WTC11 (cell line): ENCODE measurements around the gene UGT1A1. TPM values are rescaled to one million over a fixed set of nuclear protein-coding genes. Genes with fewer than 3 reads are reported as not detected.
"Not testable (repeated sequence)": the region's sequence is repeated elsewhere in the genome, so short reads cannot be mapped to it uniquely, and the experiment has no call there.

Experiments used
- ATAC-seq: fragments of 200-7000 bp; cut with Tn5 transposase; 2 replicates; pipeline ENCODE4 v1.10.0; 2021; ENCODE audit warnings: mild to moderate bottlenecking, moderate library complexity
- CTCF ChIA-PET: fragments of 300-600 bp; sonication (Branson Sonifier 250); formaldehyde crosslinking; loops from one replicate; lab custom pipeline; 2021; ENCODE audit warnings: antibody characterized with exemption; lab: Charles Lee
- POLR2A ChIA-PET: fragments of 350-600 bp; sonication (Branson Sonifier 250); formaldehyde crosslinking; loops from one replicate; lab custom pipeline; 2021; ENCODE audit warnings: antibody characterized with exemption; lab: Charles Lee
- DNase-seq: peaks from one replicate; pipeline ENCODE4 v3.0.0; 2021; ENCODE audit warnings: low spot score
- H3K27ac Mint-ChIP-seq: 2 replicates; pipeline ENCODE4 v1.8.0; 2021; ENCODE audit warnings: mixed read lengths
- H3K27me3 Mint-ChIP-seq: 2 replicates; pipeline ENCODE4 v1.8.0; 2021; ENCODE audit warnings: low read depth, mild to moderate bottlenecking, moderate library complexity, mixed read lengths
- H3K36me3 Mint-ChIP-seq: 2 replicates; pipeline ENCODE4 v1.8.0; 2021; ENCODE audit warnings: mixed read lengths
- H3K4me1 Mint-ChIP-seq: 2 replicates; pipeline ENCODE4 v1.8.0; 2022; ENCODE audit warnings: mixed read lengths
- H3K4me3 Mint-ChIP-seq: 2 replicates; pipeline ENCODE4 v1.8.0; 2021; ENCODE audit warnings: mild to moderate bottlenecking, moderate library complexity, mixed read lengths
- H3K9me3 Mint-ChIP-seq: 2 replicates; pipeline ENCODE4 v1.8.0; 2021; ENCODE audit warnings: mixed read lengths
- CBFB ChIP-seq: sonication (generic); formaldehyde crosslinking; IDR thresholded peaks from 2 replicates; pipeline ENCODE4 v1.8.1; 2022; ENCODE audit warnings: mild to moderate bottlenecking, low read depth, missing genetic modification reagents
- CREB1 ChIP-seq: sonication (generic); formaldehyde crosslinking; IDR thresholded peaks from 2 replicates; pipeline ENCODE4 v1.8.0; 2023; ENCODE audit warnings: mild to moderate bottlenecking, missing genetic modification reagents
- ESRRA ChIP-seq: sonication (generic); formaldehyde crosslinking; IDR thresholded peaks from 2 replicates; pipeline ENCODE4 v1.8.1; 2022; ENCODE audit warnings: mild to moderate bottlenecking, missing genetic modification reagents, borderline replicate concordance
- FOXP1 ChIP-seq: sonication (generic); formaldehyde crosslinking; IDR thresholded peaks from 2 replicates; pipeline ENCODE4 v1.8.0; 2022; ENCODE audit warnings: missing genetic modification reagents, mild to moderate bottlenecking, moderate library complexity, borderline replicate concordance
- HMGA2 ChIP-seq: fragments of 250-450 bp; sonication (Bioruptor Pico); IDR thresholded peaks from 2 replicates; pipeline ENCODE4 v1.4.0; 2021; ENCODE audit warnings: mild to moderate bottlenecking, moderate library complexity
- NR2C2 ChIP-seq: sonication (generic); formaldehyde crosslinking; IDR thresholded peaks from 2 replicates; pipeline ENCODE4 v1.8.0; 2022; ENCODE audit warnings: mild to moderate bottlenecking, missing genetic modification reagents
- OVOL2 ChIP-seq: fragments of 250-450 bp; sonication (Bioruptor Pico); IDR thresholded peaks from 2 replicates; pipeline ENCODE4 v1.9.0; 2021; ENCODE audit warnings: mild to moderate bottlenecking, borderline replicate concordance
- SMAD3 ChIP-seq: sonication (generic); formaldehyde crosslinking; IDR thresholded peaks from 2 replicates; pipeline ENCODE4 v1.8.0; 2022; ENCODE audit warnings: missing genetic modification reagents, mild to moderate bottlenecking, borderline replicate concordance
- TEAD1 ChIP-seq: sonication (generic); formaldehyde crosslinking; IDR thresholded peaks from 2 replicates; pipeline ENCODE4 v1.8.0; 2022; ENCODE audit warnings: mild to moderate bottlenecking, missing genetic modification reagents
- total RNA-seq: library from RNA; stranded (reverse); gene quantifications from 3 replicates; pipeline ENCODE4 v1.2.3, GENCODE V29; 2021
- TF ChIP-seq, protein P1 (sequence below): sonication (generic); formaldehyde crosslinking; IDR thresholded peaks from 2 replicates; pipeline ENCODE4 v1.8.1; 2022; ENCODE audit warnings: mild to moderate bottlenecking, missing genetic modification reagents, moderate library complexity, borderline replicate concordance
- TF ChIP-seq, protein P2 (sequence below): fragments of 250-450 bp; sonication (Bioruptor Pico); IDR thresholded peaks from 2 replicates; pipeline ENCODE4 v1.9.0; 2021; ENCODE audit warnings: mild to moderate bottlenecking, borderline replicate concordance
- TF ChIP-seq, protein P3 (sequence below): sonication (generic); formaldehyde crosslinking; IDR thresholded peaks from 2 replicates; pipeline ENCODE4 v1.8.0; 2022; ENCODE audit warnings: mild to moderate bottlenecking, missing genetic modification reagents
- TF ChIP-seq, protein P4 (sequence below): sonication (generic); formaldehyde crosslinking; IDR thresholded peaks from 2 replicates; pipeline ENCODE4 v1.8.1; 2022; ENCODE audit warnings: low read depth, missing genetic modification reagents, borderline replicate concordance
- TF ChIP-seq, protein P5 (sequence below): sonication (generic); formaldehyde crosslinking; IDR thresholded peaks from 2 replicates; pipeline ENCODE4 v1.8.1; 2022; ENCODE audit warnings: mild to moderate bottlenecking, moderate library complexity, missing genetic modification reagents
- TF ChIP-seq, protein P6 (sequence below): fragments of 250-450 bp; sonication (Bioruptor Pico); IDR thresholded peaks from 2 replicates; pipeline ENCODE4 v1.9.0; 2021; ENCODE audit warnings: moderate library complexity, mild to moderate bottlenecking, inconsistent platforms, borderline replicate concordance

UGT1A1 gene
- total RNA-seq, 1 experiment from 2014 or later: not detected

DNA sequence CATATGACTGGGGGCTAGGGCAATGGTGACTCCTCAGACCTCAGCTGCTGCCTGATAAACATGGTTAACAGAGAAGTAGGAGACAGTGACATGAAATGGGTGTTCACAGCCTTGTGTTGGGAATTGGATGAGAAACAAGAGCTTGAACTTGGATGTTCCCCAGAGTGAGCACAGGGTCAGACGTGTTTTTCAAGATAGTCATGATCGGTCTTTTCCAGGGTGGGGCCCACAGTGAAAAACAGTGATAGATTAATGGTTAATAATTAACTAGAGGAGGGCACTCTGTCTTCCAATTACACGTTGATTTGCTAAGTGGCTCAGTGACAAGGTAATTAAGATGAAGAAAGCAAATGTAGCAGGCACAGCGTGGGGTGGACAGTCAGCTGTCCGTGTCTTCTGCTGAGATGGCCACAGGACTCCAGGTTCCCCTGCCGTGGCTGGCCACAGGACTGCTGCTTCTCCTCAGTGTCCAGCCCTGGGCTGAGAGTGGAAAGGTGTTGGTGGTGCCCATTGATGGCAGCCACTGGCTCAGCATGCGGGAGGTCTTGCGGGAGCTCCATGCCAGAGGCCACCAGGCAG is 31.3 kb upstream of the UGT1A1 start, which contains the start of gene UGT1A3:
TSS of gene UGT1A3 (plus strand) at position 320 of the 579 bp plus-strand sequence. CDS start at position 405, 85 bp downstream.
- no peak within 1 kb of the TSS for H3K27ac Mint-ChIP-seq
- no peak for ATAC-seq
- peaks cover 3% of the 10 kb centered on the region; the same call in 1 of the 2 replicates for H3K27me3 Mint-ChIP-seq
- H3K4me1 Mint-ChIP-seq: no peaks in the 10 kb centered on the region
- TF ChIP-seq NR2C2 (no peak), ESRRA (CRISPR knock-in tag) (no peak), SMAD3 (CRISPR knock-in tag) (no peak), TEAD1 (CRISPR knock-in tag) (no peak), HMGA2 (no peak), CREB1 (CRISPR knock-in tag) (no peak)
- TF ChIP-seq, protein P1, sequence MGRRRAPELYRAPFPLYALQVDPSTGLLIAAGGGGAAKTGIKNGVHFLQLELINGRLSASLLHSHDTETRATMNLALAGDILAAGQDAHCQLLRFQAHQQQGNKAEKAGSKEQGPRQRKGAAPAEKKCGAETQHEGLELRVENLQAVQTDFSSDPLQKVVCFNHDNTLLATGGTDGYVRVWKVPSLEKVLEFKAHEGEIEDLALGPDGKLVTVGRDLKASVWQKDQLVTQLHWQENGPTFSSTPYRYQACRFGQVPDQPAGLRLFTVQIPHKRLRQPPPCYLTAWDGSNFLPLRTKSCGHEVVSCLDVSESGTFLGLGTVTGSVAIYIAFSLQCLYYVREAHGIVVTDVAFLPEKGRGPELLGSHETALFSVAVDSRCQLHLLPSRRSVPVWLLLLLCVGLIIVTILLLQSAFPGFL (CRISPR knock-in tag): no peak
- H3K36me3 Mint-ChIP-seq: peaks cover 8% of the 10 kb centered on the region; the same call in 1 of the 2 replicates
- CTCF ChIA-PET: no interaction called here
- H3K4me3 Mint-ChIP-seq: no peak within 1 kb of the TSS
- no peak for DNase-seq
- POLR2A ChIA-PET: no interaction called here
- peaks cover 44% of the 10 kb centered on the region for H3K9me3 Mint-ChIP-seq

DNA sequence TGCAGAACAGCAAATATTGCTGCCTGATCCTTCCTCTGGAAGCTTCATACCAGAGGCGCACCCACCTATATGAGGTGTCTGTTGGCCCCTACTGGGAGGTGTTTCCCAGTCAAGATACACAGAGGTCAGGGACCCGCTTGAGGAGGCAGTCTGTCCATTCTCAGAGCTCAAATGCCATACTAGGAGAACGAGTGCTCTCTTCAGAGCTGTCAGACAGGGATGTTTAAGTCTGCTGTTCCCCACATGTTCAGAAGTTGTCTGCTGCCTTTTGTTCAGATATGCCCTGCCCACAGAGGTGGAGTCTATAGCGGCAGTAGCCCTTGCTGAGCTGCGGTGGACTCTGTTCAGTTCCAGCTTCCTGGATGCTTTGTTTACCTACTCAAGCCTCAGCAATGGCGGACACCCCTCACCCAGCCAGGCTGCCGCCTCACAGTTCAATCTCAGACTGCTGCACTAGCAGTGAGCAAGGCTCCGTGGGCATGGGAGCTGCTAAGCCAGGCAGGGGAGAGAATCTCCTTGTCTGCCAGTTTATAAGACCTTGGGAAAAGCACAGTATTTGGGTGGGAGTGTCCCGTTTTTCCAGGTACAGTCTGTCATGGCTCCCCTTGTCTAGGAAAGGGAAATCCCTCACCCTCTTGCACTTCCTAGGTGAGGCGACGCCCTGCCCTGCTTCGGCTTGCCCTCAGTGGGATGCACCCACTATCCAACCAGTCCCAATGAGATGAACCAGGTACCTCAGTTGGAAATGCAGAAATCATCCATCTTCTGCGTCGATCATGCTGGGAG is 23.0 kb upstream of the UGT1A1 start:
- H3K27ac Mint-ChIP-seq, CTCF ChIA-PET, H3K27me3 Mint-ChIP-seq, DNase-seq, H3K4me3 Mint-ChIP-seq, POLR2A ChIA-PET, H3K4me1 Mint-ChIP-seq, ATAC-seq: not testable (repeated sequence)
- peaks cover 43% of the 10 kb centered on the region for H3K9me3 Mint-ChIP-seq
- H3K36me3 Mint-ChIP-seq: peaks cover 11% of the 10 kb centered on the region

DNA sequence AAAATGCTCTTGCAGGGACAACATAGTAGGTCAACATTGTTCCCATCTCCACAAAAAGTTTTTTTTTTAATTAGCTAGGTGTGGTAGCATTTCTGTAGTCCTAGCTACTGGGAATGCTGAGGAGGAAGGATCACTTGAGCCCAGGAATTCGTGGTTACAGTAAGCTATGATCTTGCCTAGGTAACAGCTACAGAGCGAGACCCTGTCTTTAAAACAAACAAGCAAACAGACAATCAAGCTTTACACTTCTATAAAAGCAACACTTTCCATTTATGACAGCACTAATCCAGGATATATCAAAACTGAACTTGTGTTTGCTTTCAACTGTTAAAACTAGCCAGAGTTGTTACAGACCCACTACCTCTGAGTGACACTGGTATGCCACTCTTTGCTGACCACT is 19.2 kb upstream of the UGT1A1 start:
- POLR2A ChIA-PET: no interaction called here
- CTCF ChIA-PET: no interaction called here
- Mint-ChIP-seq H3K4me3 (no peak overlapping the region), H3K36me3 (peaks cover 11% of the 10 kb centered on the region), H3K27me3 (peaks cover 5% of the 10 kb centered on the region; the same call in 1 of the 2 replicates), H3K9me3 (peaks cover 43% of the 10 kb centered on the region), H3K4me1 (no peaks in the 10 kb centered on the region), H3K27ac (no peak overlapping the region)
- no peak for DNase-seq
- ATAC-seq: no peak
- TF ChIP-seq, protein P2, sequence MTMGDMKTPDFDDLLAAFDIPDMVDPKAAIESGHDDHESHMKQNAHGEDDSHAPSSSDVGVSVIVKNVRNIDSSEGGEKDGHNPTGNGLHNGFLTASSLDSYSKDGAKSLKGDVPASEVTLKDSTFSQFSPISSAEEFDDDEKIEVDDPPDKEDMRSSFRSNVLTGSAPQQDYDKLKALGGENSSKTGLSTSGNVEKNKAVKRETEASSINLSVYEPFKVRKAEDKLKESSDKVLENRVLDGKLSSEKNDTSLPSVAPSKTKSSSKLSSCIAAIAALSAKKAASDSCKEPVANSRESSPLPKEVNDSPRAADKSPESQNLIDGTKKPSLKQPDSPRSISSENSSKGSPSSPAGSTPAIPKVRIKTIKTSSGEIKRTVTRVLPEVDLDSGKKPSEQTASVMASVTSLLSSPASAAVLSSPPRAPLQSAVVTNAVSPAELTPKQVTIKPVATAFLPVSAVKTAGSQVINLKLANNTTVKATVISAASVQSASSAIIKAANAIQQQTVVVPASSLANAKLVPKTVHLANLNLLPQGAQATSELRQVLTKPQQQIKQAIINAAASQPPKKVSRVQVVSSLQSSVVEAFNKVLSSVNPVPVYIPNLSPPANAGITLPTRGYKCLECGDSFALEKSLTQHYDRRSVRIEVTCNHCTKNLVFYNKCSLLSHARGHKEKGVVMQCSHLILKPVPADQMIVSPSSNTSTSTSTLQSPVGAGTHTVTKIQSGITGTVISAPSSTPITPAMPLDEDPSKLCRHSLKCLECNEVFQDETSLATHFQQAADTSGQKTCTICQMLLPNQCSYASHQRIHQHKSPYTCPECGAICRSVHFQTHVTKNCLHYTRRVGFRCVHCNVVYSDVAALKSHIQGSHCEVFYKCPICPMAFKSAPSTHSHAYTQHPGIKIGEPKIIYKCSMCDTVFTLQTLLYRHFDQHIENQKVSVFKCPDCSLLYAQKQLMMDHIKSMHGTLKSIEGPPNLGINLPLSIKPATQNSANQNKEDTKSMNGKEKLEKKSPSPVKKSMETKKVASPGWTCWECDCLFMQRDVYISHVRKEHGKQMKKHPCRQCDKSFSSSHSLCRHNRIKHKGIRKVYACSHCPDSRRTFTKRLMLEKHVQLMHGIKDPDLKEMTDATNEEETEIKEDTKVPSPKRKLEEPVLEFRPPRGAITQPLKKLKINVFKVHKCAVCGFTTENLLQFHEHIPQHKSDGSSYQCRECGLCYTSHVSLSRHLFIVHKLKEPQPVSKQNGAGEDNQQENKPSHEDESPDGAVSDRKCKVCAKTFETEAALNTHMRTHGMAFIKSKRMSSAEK (CRISPR knock-in tag): no peak
- TF ChIP-seq, protein P3, sequence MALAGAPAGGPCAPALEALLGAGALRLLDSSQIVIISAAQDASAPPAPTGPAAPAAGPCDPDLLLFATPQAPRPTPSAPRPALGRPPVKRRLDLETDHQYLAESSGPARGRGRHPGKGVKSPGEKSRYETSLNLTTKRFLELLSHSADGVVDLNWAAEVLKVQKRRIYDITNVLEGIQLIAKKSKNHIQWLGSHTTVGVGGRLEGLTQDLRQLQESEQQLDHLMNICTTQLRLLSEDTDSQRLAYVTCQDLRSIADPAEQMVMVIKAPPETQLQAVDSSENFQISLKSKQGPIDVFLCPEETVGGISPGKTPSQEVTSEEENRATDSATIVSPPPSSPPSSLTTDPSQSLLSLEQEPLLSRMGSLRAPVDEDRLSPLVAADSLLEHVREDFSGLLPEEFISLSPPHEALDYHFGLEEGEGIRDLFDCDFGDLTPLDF (CRISPR knock-in tag): no peak
- TF ChIP-seq FOXP1 (no peak), TEAD1 (CRISPR knock-in tag) (no peak), CBFB (CRISPR knock-in tag) (no peak), OVOL2 (CRISPR knock-in tag) (no peak)
- TF ChIP-seq, protein P4, sequence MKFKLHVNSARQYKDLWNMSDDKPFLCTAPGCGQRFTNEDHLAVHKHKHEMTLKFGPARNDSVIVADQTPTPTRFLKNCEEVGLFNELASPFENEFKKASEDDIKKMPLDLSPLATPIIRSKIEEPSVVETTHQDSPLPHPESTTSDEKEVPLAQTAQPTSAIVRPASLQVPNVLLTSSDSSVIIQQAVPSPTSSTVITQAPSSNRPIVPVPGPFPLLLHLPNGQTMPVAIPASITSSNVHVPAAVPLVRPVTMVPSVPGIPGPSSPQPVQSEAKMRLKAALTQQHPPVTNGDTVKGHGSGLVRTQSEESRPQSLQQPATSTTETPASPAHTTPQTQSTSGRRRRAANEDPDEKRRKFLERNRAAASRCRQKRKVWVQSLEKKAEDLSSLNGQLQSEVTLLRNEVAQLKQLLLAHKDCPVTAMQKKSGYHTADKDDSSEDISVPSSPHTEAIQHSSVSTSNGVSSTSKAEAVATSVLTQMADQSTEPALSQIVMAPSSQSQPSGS: no peak
- TF ChIP-seq, protein P5, sequence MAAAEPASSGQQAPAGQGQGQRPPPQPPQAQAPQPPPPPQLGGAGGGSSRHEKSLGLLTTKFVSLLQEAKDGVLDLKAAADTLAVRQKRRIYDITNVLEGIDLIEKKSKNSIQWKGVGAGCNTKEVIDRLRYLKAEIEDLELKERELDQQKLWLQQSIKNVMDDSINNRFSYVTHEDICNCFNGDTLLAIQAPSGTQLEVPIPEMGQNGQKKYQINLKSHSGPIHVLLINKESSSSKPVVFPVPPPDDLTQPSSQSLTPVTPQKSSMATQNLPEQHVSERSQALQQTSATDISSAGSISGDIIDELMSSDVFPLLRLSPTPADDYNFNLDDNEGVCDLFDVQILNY (CRISPR knock-in tag): no peak
- TF ChIP-seq, protein P6, sequence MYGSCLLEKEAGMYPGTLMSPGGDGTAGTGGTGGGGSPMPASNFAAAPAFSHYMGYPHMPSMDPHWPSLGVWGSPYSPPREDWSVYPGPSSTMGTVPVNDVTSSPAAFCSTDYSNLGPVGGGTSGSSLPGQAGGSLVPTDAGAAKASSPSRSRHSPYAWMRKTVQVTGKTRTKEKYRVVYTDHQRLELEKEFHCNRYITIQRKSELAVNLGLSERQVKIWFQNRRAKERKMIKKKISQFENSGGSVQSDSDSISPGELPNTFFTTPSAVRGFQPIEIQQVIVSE (CRISPR knock-in tag): no peak
